ENCODE measurements around the gene MLYCD. TPM values are rescaled to one million over a fixed set of nuclear protein-coding genes. Genes with fewer than 3 reads are reported as not detected.

Gene MLYCD
- total RNA-seq, 1 donor from 2014 or later: 7.4 TPM

- H3K27me3 Mint-ChIP-seq (ENCODE audit: low read depth): peaks cover 2% of the 10 kb centered on the region
- peaks cover 17% of the 10 kb centered on the region for H3K4me1 Mint-ChIP-seq
- no peak for TF ChIP-seq CTCF (IDR thresholded peaks at IDR 0.05; ENCODE audit: unreplicated experiment)
- no peak for DNase-seq (ENCODE audit: low spot score in 2 of 2, unreplicated experiment in 2 of 2)
- no peak overlapping the region for H3K4me3 Mint-ChIP-seq
- H3K36me3 Mint-ChIP-seq: no peaks in the 10 kb centered on the region
- no peak overlapping the region for H3K27ac Mint-ChIP-seq
- H3K9me3 Mint-ChIP-seq: no peaks in the 10 kb centered on the region
Measured at GRCh38 chr16:83930730-83931500, 32.0 kb downstream of the MLYCD start.

GRCh38 chr16:83931556-83931955, 32.6 kb downstream of the MLYCD start:
- no peak overlapping the region for H3K27ac Mint-ChIP-seq
- no peak for DNase-seq (ENCODE audit: low spot score in 2 of 2, unreplicated experiment in 2 of 2)
- H3K36me3 Mint-ChIP-seq: no peaks in the 10 kb centered on the region
- no peak overlapping the region for H3K4me3 Mint-ChIP-seq
- peaks cover 16% of the 10 kb centered on the region for H3K4me1 Mint-ChIP-seq
- peaks cover 1% of the 10 kb centered on the region for H3K27me3 Mint-ChIP-seq (ENCODE audit: low read depth)
- TF ChIP-seq CTCF (IDR thresholded peaks at IDR 0.05; ENCODE audit: unreplicated experiment): no peak
- no peaks in the 10 kb centered on the region for H3K9me3 Mint-ChIP-seq

- H3K27ac Mint-ChIP-seq: no peak overlapping the region
- H3K27me3 Mint-ChIP-seq (ENCODE audit: low read depth): no peaks in the 10 kb centered on the region
- no peak for TF ChIP-seq CTCF (IDR thresholded peaks at IDR 0.05; ENCODE audit: unreplicated experiment)
- DNase-seq (ENCODE audit: low spot score in 2 of 2, unreplicated experiment in 2 of 2): no peak
- no peaks in the 10 kb centered on the region for H3K9me3 Mint-ChIP-seq
- H3K4me1 Mint-ChIP-seq: peaks cover 10% of the 10 kb centered on the region
- no peaks in the 10 kb centered on the region for H3K36me3 Mint-ChIP-seq
- H3K4me3 Mint-ChIP-seq: no peak overlapping the region
Measured at GRCh38 chr16:83932304-83932703, 33.4 kb downstream of the MLYCD start.

- Mint-ChIP-seq H3K9me3 (no peaks in the 10 kb centered on the region), H3K27me3 (ENCODE audit: low read depth) (no peaks in the 10 kb centered on the region), H3K36me3 (no peaks in the 10 kb centered on the region), H3K4me3 (no peak overlapping the region), H3K27ac (no peak overlapping the region), H3K4me1 (peaks cover 9% of the 10 kb centered on the region)
- DNase-seq (ENCODE audit: low spot score in 2 of 2, unreplicated experiment in 2 of 2): no peak
- TF ChIP-seq CTCF (IDR thresholded peaks at IDR 0.05; ENCODE audit: unreplicated experiment): no peak
Measured at GRCh38 chr16:83932955-83933673, 34.2 kb downstream of the MLYCD start.

GRCh38 chr16:83933885-83934683, 35.2 kb downstream of the MLYCD start:
- H3K4me3 Mint-ChIP-seq: no peak overlapping the region
- no peak overlapping the region for H3K27ac Mint-ChIP-seq
- H3K36me3 Mint-ChIP-seq: no peaks in the 10 kb centered on the region
- no peaks in the 10 kb centered on the region for H3K27me3 Mint-ChIP-seq (ENCODE audit: low read depth)
- no peak for TF ChIP-seq CTCF (IDR thresholded peaks at IDR 0.05; ENCODE audit: unreplicated experiment)
- H3K9me3 Mint-ChIP-seq: no peaks in the 10 kb centered on the region
- DNase-seq (ENCODE audit: low spot score in 2 of 2, unreplicated experiment in 2 of 2): no peak
- H3K4me1 Mint-ChIP-seq: peaks cover 9% of the 10 kb centered on the region

Data from mesothelial cell of epicardium (in vitro differentiated cells).